Keratinocyte (primary cell): ENCODE measurements around the gene CEBPE. TPM values are rescaled to one million over a fixed set of nuclear protein-coding genes. Genes with fewer than 3 reads are reported as not detected.

Experiments used
- DNase-seq: peaks from one replicate; pipeline ENCODE4 v3.0.0-alpha.2; 2011; ENCODE audit warnings: low read depth, missing footprints, low spot score
- FAIRE-seq: peaks from 2 replicates; lab custom pipeline; 2011; peaks lifted over from hg19 to GRCh38; lab: Jason Lieb, UNC
- H2AFZ ChIP-seq: 2 replicates; pipeline ENCODE4 v1.6.0; 2012; ENCODE audit warnings: low read length, control low read depth, inconsistent platforms; ENCODE audit not compliant: control insufficient read depth
- H3K27ac ChIP-seq: 2 replicates; pipeline ENCODE4 v1.5.1; 2011; ENCODE audit warnings: low read length; ENCODE audit not compliant: control insufficient read depth, insufficient read depth
- H3K27me3 ChIP-seq: 3 replicates; pipeline ENCODE4 v1.6.0; 2011; ENCODE audit warnings: low read length; ENCODE audit not compliant: control insufficient read depth, insufficient read depth; ENCODE audit errors: extremely low read depth
- H3K36me3 ChIP-seq, 2 experiments: 2 replicates in 1 of 2; 3 replicates in 1 of 2; pipeline ENCODE4 v1.5.1; 2011; ENCODE audit warnings: low read length in 2 of 2, mild to moderate bottlenecking in 1 of 2; ENCODE audit not compliant: control insufficient read depth in 2 of 2, insufficient read depth in 2 of 2; ENCODE audit errors: extremely low read depth in 1 of 2
- H3K4me1 ChIP-seq: 3 replicates; pipeline ENCODE4 v1.5.1; 2011; ENCODE audit warnings: low read length; ENCODE audit not compliant: control insufficient read depth, insufficient read depth; ENCODE audit errors: extremely low read depth
- H3K4me2 ChIP-seq: 3 replicates; pipeline ENCODE4 v1.6.0; 2011; ENCODE audit warnings: low read depth, low read length; ENCODE audit not compliant: control insufficient read depth, insufficient read depth; ENCODE audit errors: extremely low read depth
- H3K4me3 ChIP-seq, 3 experiments: fragments of 200-600 bp in 1 of 3; sonication (generic) in 1 of 3; 2 replicates in 2 of 3; 3 replicates in 1 of 3; pipeline ENCODE4 v1.5.1; 2011 to 2016; ENCODE audit warnings: low read length in 3 of 3, mild to moderate bottlenecking in 3 of 3, control low read depth in 2 of 3, inconsistent platforms in 1 of 3, low read depth in 1 of 3, mixed read lengths in 1 of 3, mixed run types in 1 of 3, moderate library complexity in 1 of 3; ENCODE audit not compliant: control insufficient read depth in 2 of 3, insufficient read depth in 2 of 3; ENCODE audit errors: extremely low read depth in 1 of 3
- H3K79me2 ChIP-seq: 2 replicates; pipeline ENCODE4 v1.6.0; 2012; ENCODE audit warnings: low read length; ENCODE audit not compliant: control insufficient read depth, insufficient read depth
- H3K9ac ChIP-seq: 3 replicates; pipeline ENCODE4 v1.6.0; 2011; ENCODE audit warnings: low read length; ENCODE audit not compliant: control insufficient read depth, insufficient read depth; ENCODE audit errors: extremely low read depth
- H3K9me1 ChIP-seq: 3 replicates; pipeline ENCODE4 v1.6.0; 2011; ENCODE audit warnings: low read length; ENCODE audit not compliant: control insufficient read depth, insufficient read depth; ENCODE audit errors: extremely low read depth
- H3K9me3 ChIP-seq: 2 replicates; pipeline ENCODE4 v1.5.1; 2012; ENCODE audit warnings: low read depth, low read length; ENCODE audit not compliant: control insufficient read depth
- H4K20me1 ChIP-seq: 3 replicates; pipeline ENCODE4 v1.6.0; 2011; ENCODE audit warnings: low read length; ENCODE audit not compliant: control insufficient read depth, insufficient read depth; ENCODE audit errors: extremely low read depth
- EZH2 ChIP-seq: IDR thresholded peaks from one replicate; pipeline ENCODE4 v1.6.1; 2012; ENCODE audit warnings: inconsistent platforms, mild to moderate bottlenecking, low read length, moderate library complexity
- dilution Hi-C: fragments of 300-500 bp; cut with MboI; formaldehyde crosslinking; loops from one replicate; pipeline ENCODE4 v1.7.0; 2020; ENCODE audit warnings: low sequenced_read_pairs; ENCODE audit not compliant: extremely low pct_ligation_motif_present
- polyA plus RNA-seq, 5 experiments: library from polyadenylated mRNA; depleted of rRNA in 3 of 5; stranded (reverse) in 3 of 5; stranded (forward) in 1 of 5; unstranded in 1 of 5; fragments of >200 nt; gene quantifications; 1 replicate in 1 of 5; 2 replicates in 3 of 5; 3 replicates in 1 of 5; pipeline versions ENCODE4 v1.2.1 to v1.2.3, GENCODE V29; 2011 to 2012; ENCODE audit warnings: missing spikeins in 2 of 5, low read depth in 1 of 5, low replicate concordance in 1 of 5
- TF ChIP-seq, protein P1 (sequence below), 3 experiments: IDR thresholded peaks in 1 of 3; conservative IDR thresholded peaks in 1 of 3; optimal IDR thresholded peaks in 1 of 3; 2 replicates in 2 of 3; 3 replicates in 1 of 3; pipeline versions ENCODE3 to v1.5.1; 2011; ENCODE audit warnings: low read length in 3 of 3, mild to moderate bottlenecking in 3 of 3, moderate library complexity in 2 of 3, control low read depth in 1 of 3, inconsistent platforms in 1 of 3; ENCODE audit not compliant: insufficient read depth in 2 of 3; ENCODE audit errors: extremely low read depth in 1 of 3

CEBPE gene
- polyA plus RNA-seq, 1 donor (not counting 4 experiments of a cell fraction or from before 2014, with no cell fraction given) = not detected

GRCh38 chr14:23137192-23137812 is 18.2 kb upstream of the CEBPE start:
- H3K79me2 ChIP-seq = no peaks in the 10 kb centered on the region
- peak overlapping the region; percentile 59 for H3K9ac ChIP-seq
- dilution Hi-C loops = no loop called here
- H4K20me1 ChIP-seq = no peaks in the 10 kb centered on the region
- DNase-seq (peak; percentile 88), FAIRE-seq (peak; percentile 80)
- peaks cover 39% of the 10 kb centered on the region for H3K4me1 ChIP-seq
- H3K27ac ChIP-seq = peak overlapping the region; percentile 89
- H3K4me2 ChIP-seq = peak overlapping the region; percentile 61
- H3K9me3 ChIP-seq = no peaks in the 10 kb centered on the region
- no peaks in the 10 kb centered on the region for H3K27me3 ChIP-seq
- H3K36me3 ChIP-seq = peaks cover 4 to 7% of the 10 kb centered on the region in 2 experiments
- no peaks in the 10 kb centered on the region for H3K9me1 ChIP-seq
- no peak overlapping the region for H2AFZ ChIP-seq
- peak overlapping the region in 1 of 3 experiments; percentile 6 for H3K4me3 ChIP-seq
- TF ChIP-seq EZH2 = no peak
- TF ChIP-seq, protein P1, sequence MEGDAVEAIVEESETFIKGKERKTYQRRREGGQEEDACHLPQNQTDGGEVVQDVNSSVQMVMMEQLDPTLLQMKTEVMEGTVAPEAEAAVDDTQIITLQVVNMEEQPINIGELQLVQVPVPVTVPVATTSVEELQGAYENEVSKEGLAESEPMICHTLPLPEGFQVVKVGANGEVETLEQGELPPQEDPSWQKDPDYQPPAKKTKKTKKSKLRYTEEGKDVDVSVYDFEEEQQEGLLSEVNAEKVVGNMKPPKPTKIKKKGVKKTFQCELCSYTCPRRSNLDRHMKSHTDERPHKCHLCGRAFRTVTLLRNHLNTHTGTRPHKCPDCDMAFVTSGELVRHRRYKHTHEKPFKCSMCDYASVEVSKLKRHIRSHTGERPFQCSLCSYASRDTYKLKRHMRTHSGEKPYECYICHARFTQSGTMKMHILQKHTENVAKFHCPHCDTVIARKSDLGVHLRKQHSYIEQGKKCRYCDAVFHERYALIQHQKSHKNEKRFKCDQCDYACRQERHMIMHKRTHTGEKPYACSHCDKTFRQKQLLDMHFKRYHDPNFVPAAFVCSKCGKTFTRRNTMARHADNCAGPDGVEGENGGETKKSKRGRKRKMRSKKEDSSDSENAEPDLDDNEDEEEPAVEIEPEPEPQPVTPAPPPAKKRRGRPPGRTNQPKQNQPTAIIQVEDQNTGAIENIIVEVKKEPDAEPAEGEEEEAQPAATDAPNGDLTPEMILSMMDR (optimal IDR thresholded peaks at IDR 0.05 in 1 of 3, IDR thresholded peaks at IDR 0.05 in 1 of 3, conservative IDR thresholded peaks at IDR 0.05 in 1 of 3; ENCODE audit: extremely low read depth in 1 of 3, insufficient read depth in 2 of 3, low read length in 3 of 3) = peak in 1 of 3 experiments; percentile 38

- no peak for TF ChIP-seq EZH2
- TF ChIP-seq, protein P1 (optimal IDR thresholded peaks at IDR 0.05 in 1 of 3, IDR thresholded peaks at IDR 0.05 in 1 of 3, conservative IDR thresholded peaks at IDR 0.05 in 1 of 3; ENCODE audit: extremely low read depth in 1 of 3, insufficient read depth in 2 of 3, low read length in 3 of 3) = no peak
- Histone ChIP-seq H3K4me2 (no peak overlapping the region), H2AFZ (no peak overlapping the region), H3K9me3 (no peaks in the 10 kb centered on the region), H3K79me2 (no peaks in the 10 kb centered on the region), H3K9me1 (no peaks in the 10 kb centered on the region), H4K20me1 (no peaks in the 10 kb centered on the region), H3K9ac (no peak overlapping the region), H3K27ac (no peak overlapping the region), H3K36me3 (peaks cover 4 to 7% of the 10 kb centered on the region in 2 experiments), H3K4me3 (no peak overlapping the region), H3K4me1 (peaks cover 33% of the 10 kb centered on the region), H3K27me3 (no peaks in the 10 kb centered on the region)
- no peak for DNase-seq
- dilution Hi-C loops = no loop called here
- no peak for FAIRE-seq
Observed at GRCh38 chr14:23136566-23137133, 17.6 kb upstream of the CEBPE start.
